Neural cell (in vitro differentiated cells): ENCODE results near the gene SPZ1. TPM values are rescaled to one million over a fixed set of nuclear protein-coding genes. Genes with fewer than 3 reads are reported as not detected.
"Not testable (repeated sequence)": the region's sequence is repeated elsewhere in the genome, so short reads cannot be mapped to it uniquely, and the experiment has no call there.

Experiments used
- H2AFZ ChIP-seq: fragments of 200-600, 300-800 bp; sonication (generic), shearing (Covaris generic); 2 replicates; pipeline ENCODE4 v1.6.0; 2014; ENCODE audit warnings: low read depth, mild to moderate bottlenecking, antibody characterized with exemption, low read length, moderate library complexity
- H3F3A ChIP-seq: fragments of 200-600 bp; shearing (Covaris generic); 2 replicates; pipeline ENCODE4 v1.6.1; 2016; ENCODE audit warnings: mild to moderate bottlenecking, moderate library complexity, mixed read lengths, antibody characterized with exemption, low read length; ENCODE audit not compliant: insufficient read depth, poor library complexity, severe bottlenecking
- H3K27ac ChIP-seq: fragments of 200-600, 300-800 bp; sonication (generic), shearing (Covaris generic); 2 replicates; pipeline ENCODE4 v1.5.1; 2014; ENCODE audit warnings: mild to moderate bottlenecking, low read length, moderate library complexity
- H3K27me3 ChIP-seq: fragments of 300-800, 200-600 bp; sonication (generic), shearing (Covaris generic); 2 replicates; pipeline ENCODE4 v1.6.0; 2014; ENCODE audit warnings: mild to moderate bottlenecking, low read depth, low read length, moderate library complexity; ENCODE audit not compliant: insufficient read depth
- H3K36me3 ChIP-seq: fragments of 300-800, 200-600 bp; sonication (generic), shearing (Covaris generic); 2 replicates; pipeline ENCODE4 v1.5.1; 2014; ENCODE audit warnings: mild to moderate bottlenecking, antibody characterized with exemption, low read length, moderate library complexity; ENCODE audit not compliant: insufficient read depth
- H3K4me2 ChIP-seq: fragments of 300-800, 200-600 bp; sonication (generic), shearing (Covaris generic); 2 replicates; pipeline ENCODE4 v1.6.0; 2014; ENCODE audit warnings: mild to moderate bottlenecking, low read length
- H3K4me3 ChIP-seq: fragments of 300-800, 200-600 bp; sonication (generic), shearing (Covaris generic); 2 replicates; pipeline ENCODE4 v1.5.1; 2014; ENCODE audit warnings: mild to moderate bottlenecking, low read length, moderate library complexity
- H3K79me2 ChIP-seq: fragments of 200-600 bp; shearing (Covaris generic); replicated peaks from 2 replicates; pipeline ENCODE4 v1.6.0; 2014; ENCODE audit warnings: mild to moderate bottlenecking, low read length, moderate library complexity; ENCODE audit not compliant: insufficient read depth
- H3K9ac ChIP-seq: fragments of 300-800, 200-600 bp; sonication (generic), shearing (Covaris generic); 2 replicates; pipeline ENCODE4 v1.6.1; 2016; ENCODE audit warnings: mild to moderate bottlenecking, low read length, mixed read lengths
- H3K9me2 ChIP-seq: fragments of 200-600 bp; shearing (Covaris generic); 2 replicates; pipeline ENCODE4 v1.6.1; 2016; ENCODE audit warnings: mild to moderate bottlenecking, low read length, mixed read lengths; ENCODE audit not compliant: insufficient read depth
- H3K9me3 ChIP-seq: fragments of 200-600, 300-800 bp; sonication (generic), shearing (Covaris generic); 2 replicates; pipeline ENCODE4 v1.6.1; 2016; ENCODE audit warnings: mild to moderate bottlenecking, mixed run types, low read length, moderate library complexity, mixed read lengths
- H4K20me1 ChIP-seq: fragments of 200-600 bp; shearing (Covaris generic); 2 replicates; pipeline ENCODE4 v1.6.1; 2016; ENCODE audit warnings: mild to moderate bottlenecking, mixed run types; ENCODE audit not compliant: insufficient read depth
- CTCF ChIP-seq: fragments of 450-650 bp; IDR thresholded peaks from 2 replicates; pipeline ENCODE4 v1.5.1; 2014; ENCODE audit warnings: antibody characterized with exemption, mild to moderate bottlenecking, moderate library complexity; ENCODE audit not compliant: poor library complexity, severe bottlenecking
- EZH2 ChIP-seq: fragments of 200-600, 300-800 bp; shearing (Covaris generic), sonication (generic); IDR thresholded peaks from 2 replicates; pipeline ENCODE4 v1.6.1; 2014; ENCODE audit warnings: antibody characterized with exemption, low read length, borderline replicate concordance, mild to moderate bottlenecking; ENCODE audit not compliant: insufficient read depth, poor library complexity, severe bottlenecking
- RAD21 ChIP-seq: fragments of 450-650 bp; conservative IDR thresholded peaks from 2 replicates; pipeline ENCODE4 v1.6.1; 2014; ENCODE audit warnings: antibody characterized with exemption, mild to moderate bottlenecking, moderate library complexity
- REST ChIP-seq: IDR thresholded peaks from 2 replicates; pipeline ENCODE4 v1.6.1; 2012; ENCODE audit warnings: borderline replicate concordance
- SMC3 ChIP-seq: fragments of 450-650 bp; conservative IDR thresholded peaks from 2 replicates; pipeline ENCODE4 v1.6.1; 2014; ENCODE audit warnings: antibody characterized with exemption, mild to moderate bottlenecking, moderate library complexity; ENCODE audit not compliant: poor library complexity
- polyA minus RNA-seq: library from RNA; depleted of rRNA, polyadenylated mRNA; stranded (reverse); fragments of >200 nt; gene quantifications from 2 replicates; pipeline ENCODE4 v1.2.3, GENCODE V29; 2014
- polyA plus RNA-seq: library from polyadenylated mRNA; depleted of rRNA; stranded (reverse); fragments of >200 nt; gene quantifications from 2 replicates; pipeline ENCODE4 v1.2.3, GENCODE V29; 2014

Gene SPZ1
- polyA plus RNA-seq (not detected in 2 replicates), polyA minus RNA-seq (not detected in 2 replicates)

DNA sequence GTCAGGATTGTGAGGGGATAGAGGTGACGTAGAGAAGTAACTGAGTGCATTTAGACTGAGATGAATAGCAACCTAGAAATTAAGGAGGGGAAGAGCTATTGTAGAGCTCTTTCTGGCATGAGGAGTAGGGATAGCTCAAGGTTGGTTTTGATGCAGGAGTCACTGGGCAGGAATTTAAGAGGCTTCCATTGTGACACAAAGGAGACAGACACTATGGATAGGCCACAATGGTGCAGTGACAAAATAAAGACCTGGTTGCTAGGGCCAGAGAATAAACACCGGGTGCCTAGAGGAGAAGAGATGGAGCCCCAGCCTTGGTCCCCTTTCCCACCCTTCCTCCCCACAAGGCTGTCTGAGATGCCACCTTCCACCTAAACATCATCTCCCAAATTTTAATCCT lies at the start of gene SPZ1:
Gene SPZ1 (plus strand): TSS at position 301 of the 400 bp plus-strand sequence. CDS start 214 bp downstream, outside the sequence.
- no peak for TF ChIP-seq CTCF
- TF ChIP-seq EZH2: no peak
- no peak for TF ChIP-seq SMC3
- no peak for TF ChIP-seq REST
- H3K36me3 ChIP-seq: no peaks in the 10 kb centered on the region
- H3K9me3 ChIP-seq: no peaks in the 10 kb centered on the region
- H3K79me2 ChIP-seq: no peaks in the 10 kb centered on the region
- H3K9me2 ChIP-seq: no peaks in the 10 kb centered on the region
- H3K9ac ChIP-seq: no peak within 1 kb of the TSS
- H3K4me2 ChIP-seq: no peak within 1 kb of the TSS
- no peaks in the 10 kb centered on the region for H3F3A ChIP-seq
- H2AFZ ChIP-seq: no peak within 1 kb of the TSS
- no peaks in the 10 kb centered on the region for H3K27me3 ChIP-seq
- H4K20me1 ChIP-seq: no peaks in the 10 kb centered on the region
- no peak within 1 kb of the TSS for H3K4me3 ChIP-seq
- H3K27ac ChIP-seq: no peak within 1 kb of the TSS

DNA sequence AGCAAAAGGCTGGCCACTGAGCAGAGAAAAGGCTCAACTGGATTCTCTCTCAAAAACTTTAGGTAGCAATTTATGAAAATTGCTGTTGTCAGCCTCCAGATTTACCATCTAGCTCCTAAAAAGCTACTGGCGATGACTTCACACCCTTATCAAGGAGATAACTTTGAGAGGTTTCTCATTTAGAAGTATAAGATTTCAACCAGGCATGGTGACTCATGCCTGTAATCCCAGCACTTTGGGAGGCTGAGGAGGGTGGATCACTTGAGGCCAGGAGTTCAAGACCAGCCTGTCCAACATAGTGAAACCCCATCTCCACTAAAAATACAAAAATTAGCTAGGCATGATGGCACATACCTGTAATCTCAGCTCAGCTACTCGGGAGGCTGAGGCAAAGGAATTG lies 49.3 kb upstream of the SPZ1 start:
- not testable (repeated sequence) for H3K9ac ChIP-seq, H3K4me2 ChIP-seq, H3K36me3 ChIP-seq, H3K4me3 ChIP-seq, H3K9me2 ChIP-seq, H3K27ac ChIP-seq, H3K9me3 ChIP-seq, H2AFZ ChIP-seq, H4K20me1 ChIP-seq, H3K79me2 ChIP-seq, H3K27me3 ChIP-seq, H3F3A ChIP-seq

GRCh38 chr5:80275347-80275746 lies 44.5 kb upstream of the SPZ1 start:
- Histone ChIP-seq H3K9me3 (no peaks in the 10 kb centered on the region), H3K4me3 (no peak overlapping the region), H2AFZ (no peak overlapping the region), H3K79me2 (no peaks in the 10 kb centered on the region), H3K4me2 (no peak overlapping the region), H3K9ac (no peak overlapping the region), H3K27ac (no peak overlapping the region), H3F3A (no peaks in the 10 kb centered on the region), H4K20me1 (no peaks in the 10 kb centered on the region), H3K9me2 (no peaks in the 10 kb centered on the region), H3K27me3 (no peaks in the 10 kb centered on the region), H3K36me3 (no peaks in the 10 kb centered on the region)
- TF ChIP-seq SMC3: peak; percentile 26
- TF ChIP-seq CTCF: peak; percentile 25
- peak; percentile 29 for TF ChIP-seq RAD21
- no peak for TF ChIP-seq REST
- TF ChIP-seq EZH2: no peak
